MCF 10A (cell line): Measurements from ENCODE around the gene MOB2. TPM values are rescaled to one million over a fixed set of nuclear protein-coding genes. Genes with fewer than 3 reads are reported as not detected.

ENCODE experiments used
- BruUV-seq: library from RNA; stranded (reverse); fragments of 400-500 nt; replicated peaks from 2 replicates; lab custom pipeline; 2021; lab: Mats Ljungman, UMichigan
- CTCF ChIA-PET: fragments of 300-600 bp; sonication (Branson Sonifier 250); formaldehyde crosslinking; extraction: SDS; loops from one replicate; lab custom pipeline; 2021; ENCODE audit warnings: antibody characterized with exemption, inconsistent platforms; lab: Yijun Ruan, JAX
- POLR2A ChIA-PET: fragments of 300-600, 350-650 bp; sonication (Branson Sonifier 250); formaldehyde crosslinking; extraction: SDS; loops from one replicate; lab custom pipeline; 2020; ENCODE audit warnings: antibody characterized with exemption, inconsistent platforms; lab: Yijun Ruan, JAX
- DNase-seq: peaks from one replicate; pipeline ENCODE4 v3.0.0-alpha.2; 2018; ENCODE audit not compliant: unreplicated experiment
- H3K27ac Mint-ChIP-seq: one replicate; pipeline ENCODE4 v1.8.0; 2022; ENCODE audit warnings: mild to moderate bottlenecking, low read depth, mixed read lengths; ENCODE audit not compliant: unreplicated experiment
- H3K27me3 Mint-ChIP-seq: one replicate; pipeline ENCODE4 v1.8.0; 2022; ENCODE audit warnings: mixed read lengths; ENCODE audit not compliant: insufficient read depth, unreplicated experiment
- H3K36me3 Mint-ChIP-seq: one replicate; pipeline ENCODE4 v1.8.0; 2022; ENCODE audit warnings: mild to moderate bottlenecking, moderate library complexity, mixed read lengths; ENCODE audit not compliant: insufficient read depth, unreplicated experiment
- H3K4me1 Mint-ChIP-seq: one replicate; pipeline ENCODE4 v1.8.0; 2022; ENCODE audit warnings: mixed read lengths; ENCODE audit not compliant: insufficient read depth, unreplicated experiment
- H3K4me3 Mint-ChIP-seq: one replicate; pipeline ENCODE4 v1.8.0; 2022; ENCODE audit warnings: mild to moderate bottlenecking, moderate library complexity, mixed read lengths; ENCODE audit not compliant: unreplicated experiment
- H3K9me3 Mint-ChIP-seq: one replicate; pipeline ENCODE4 v1.8.0; 2022; ENCODE audit warnings: mixed read lengths; ENCODE audit not compliant: unreplicated experiment
- intact Hi-C: fragments of 100-400 bp; cut with micrococcal nuclease; formaldehyde crosslinking; loops from 2 replicates; pipeline ENCODE4 v1.14.1; 2022
- total RNA-seq: library from RNA; stranded (reverse); gene quantifications from 2 replicates; pipeline ENCODE4 v1.2.3, GENCODE V29; 2022
- TF ChIP-seq, protein P1 (sequence below): fragments of 200-600 bp; IDR thresholded peaks from one replicate; pipeline ENCODE4 v1.8.0; 2022; ENCODE audit warnings: antibody characterized with exemption, mild to moderate bottlenecking; ENCODE audit not compliant: unreplicated experiment

The MOB2 gene
- total RNA-seq, 1 experiment from 2014 or later = 20.2 TPM

DNA sequence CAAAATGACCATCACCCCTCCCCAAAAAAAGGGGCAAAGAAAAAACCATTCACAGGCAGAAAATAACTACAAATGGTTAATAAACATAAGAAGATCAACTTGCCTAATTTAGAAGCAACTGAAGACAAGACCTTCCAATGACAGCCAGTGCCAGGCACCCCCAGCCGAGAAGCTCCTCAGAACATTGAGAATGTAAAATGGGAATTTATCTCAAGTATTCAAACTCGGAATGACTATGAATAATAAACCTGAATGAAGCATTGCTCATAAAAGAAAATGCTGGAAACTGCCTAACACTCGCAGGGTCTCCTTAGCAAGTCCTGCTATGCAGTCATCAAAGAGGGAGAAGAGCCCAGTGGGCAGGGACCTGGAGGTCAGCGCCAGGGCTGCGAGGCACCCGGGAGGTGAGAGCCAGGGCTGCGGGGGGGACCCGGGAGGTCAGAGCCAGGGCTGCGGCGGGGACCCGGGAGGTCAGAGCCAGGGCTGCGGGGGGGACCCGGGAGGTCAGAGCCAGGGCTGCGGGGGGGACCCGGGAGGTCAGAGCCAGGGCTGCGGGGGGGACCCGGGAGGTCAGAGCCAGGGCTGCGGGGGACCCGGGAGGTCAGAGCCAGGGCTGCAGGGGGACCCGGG is 23.2 kb upstream of the MOB2 start:
- peaks cover 9% of the 10 kb centered on the region for H3K4me1 Mint-ChIP-seq
- CTCF ChIA-PET = no interaction called here
- TF ChIP-seq, protein P1, sequence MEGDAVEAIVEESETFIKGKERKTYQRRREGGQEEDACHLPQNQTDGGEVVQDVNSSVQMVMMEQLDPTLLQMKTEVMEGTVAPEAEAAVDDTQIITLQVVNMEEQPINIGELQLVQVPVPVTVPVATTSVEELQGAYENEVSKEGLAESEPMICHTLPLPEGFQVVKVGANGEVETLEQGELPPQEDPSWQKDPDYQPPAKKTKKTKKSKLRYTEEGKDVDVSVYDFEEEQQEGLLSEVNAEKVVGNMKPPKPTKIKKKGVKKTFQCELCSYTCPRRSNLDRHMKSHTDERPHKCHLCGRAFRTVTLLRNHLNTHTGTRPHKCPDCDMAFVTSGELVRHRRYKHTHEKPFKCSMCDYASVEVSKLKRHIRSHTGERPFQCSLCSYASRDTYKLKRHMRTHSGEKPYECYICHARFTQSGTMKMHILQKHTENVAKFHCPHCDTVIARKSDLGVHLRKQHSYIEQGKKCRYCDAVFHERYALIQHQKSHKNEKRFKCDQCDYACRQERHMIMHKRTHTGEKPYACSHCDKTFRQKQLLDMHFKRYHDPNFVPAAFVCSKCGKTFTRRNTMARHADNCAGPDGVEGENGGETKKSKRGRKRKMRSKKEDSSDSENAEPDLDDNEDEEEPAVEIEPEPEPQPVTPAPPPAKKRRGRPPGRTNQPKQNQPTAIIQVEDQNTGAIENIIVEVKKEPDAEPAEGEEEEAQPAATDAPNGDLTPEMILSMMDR = no peak
- H3K27ac Mint-ChIP-seq = peak overlapping the region; percentile 19
- H3K27me3 Mint-ChIP-seq = no peaks in the 10 kb centered on the region
- no peak for DNase-seq
- no peak overlapping the region for H3K4me3 Mint-ChIP-seq
- no peaks in the 10 kb centered on the region for H3K36me3 Mint-ChIP-seq
- POLR2A ChIA-PET = no interaction called here
- intact Hi-C loops = no loop called here
- H3K9me3 Mint-ChIP-seq = no peaks in the 10 kb centered on the region
- no TSS peak for BruUV-seq

DNA sequence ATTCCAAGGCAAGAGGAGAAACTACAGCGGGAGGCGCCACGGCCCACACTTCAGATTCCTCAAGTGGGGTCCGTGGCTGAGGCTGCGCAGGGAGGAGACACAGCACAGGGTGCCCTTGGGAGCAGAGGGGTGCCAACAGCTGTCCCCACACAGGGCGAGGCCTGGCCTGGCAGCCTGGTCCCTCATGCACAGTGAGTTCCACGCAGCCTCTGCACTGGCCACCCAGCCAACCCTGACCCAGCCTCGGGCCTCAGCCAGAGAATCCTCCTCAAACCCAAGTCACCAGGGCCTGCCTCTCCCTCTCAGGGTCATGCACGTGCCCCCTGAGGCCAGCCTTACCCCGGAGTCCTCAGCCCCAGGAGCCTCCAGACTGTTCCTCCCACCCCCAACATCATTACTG is 22.4 kb upstream of the MOB2 start:
- H3K4me1 Mint-ChIP-seq = peaks cover 5% of the 10 kb centered on the region
- CTCF ChIA-PET = no interaction called here
- intact Hi-C loops = no loop called here
- BruUV-seq = no TSS peak
- H3K9me3 Mint-ChIP-seq = no peaks in the 10 kb centered on the region
- no peak for DNase-seq
- POLR2A ChIA-PET = no interaction called here
- H3K27ac Mint-ChIP-seq = peak overlapping the region; percentile 19
- H3K36me3 Mint-ChIP-seq = no peaks in the 10 kb centered on the region
- TF ChIP-seq, protein P1 = no peak
- no peaks in the 10 kb centered on the region for H3K27me3 Mint-ChIP-seq
- no peak overlapping the region for H3K4me3 Mint-ChIP-seq

DNA sequence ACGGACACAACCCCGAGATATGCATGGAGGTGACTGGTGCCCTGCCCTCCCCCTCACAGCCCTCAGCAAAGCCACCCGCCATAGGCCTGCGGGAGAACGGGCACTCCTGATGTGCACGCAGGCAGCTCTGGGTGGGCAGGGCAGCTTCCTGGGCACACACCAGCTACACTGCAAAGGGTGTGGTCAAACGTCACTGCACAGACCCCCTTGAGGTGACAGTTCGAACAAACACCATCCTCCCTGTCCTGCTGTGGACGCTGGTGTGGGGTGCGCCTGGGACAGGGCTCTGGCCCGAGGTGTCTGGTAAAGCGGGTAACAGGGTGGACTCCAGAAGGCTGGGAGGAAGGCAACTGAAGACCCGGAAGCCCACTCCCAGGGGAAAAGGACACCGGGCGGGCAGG is 21.9 kb upstream of the MOB2 start:
- POLR2A ChIA-PET = no interaction called here
- DNase-seq = no peak
- Mint-ChIP-seq H3K4me1 (peaks cover 3% of the 10 kb centered on the region), H3K36me3 (no peaks in the 10 kb centered on the region), H3K4me3 (no peak overlapping the region), H3K27me3 (no peaks in the 10 kb centered on the region), H3K27ac (no peak overlapping the region), H3K9me3 (no peaks in the 10 kb centered on the region)
- intact Hi-C loops = no loop called here
- TF ChIP-seq, protein P1 = no peak
- CTCF ChIA-PET = interaction anchor here (0.6 kb wide), 1 partner anchor 210 kb away, joined by 3 read pairs; no protein-coding TSS in a partner anchor
- BruUV-seq = no TSS peak

DNA sequence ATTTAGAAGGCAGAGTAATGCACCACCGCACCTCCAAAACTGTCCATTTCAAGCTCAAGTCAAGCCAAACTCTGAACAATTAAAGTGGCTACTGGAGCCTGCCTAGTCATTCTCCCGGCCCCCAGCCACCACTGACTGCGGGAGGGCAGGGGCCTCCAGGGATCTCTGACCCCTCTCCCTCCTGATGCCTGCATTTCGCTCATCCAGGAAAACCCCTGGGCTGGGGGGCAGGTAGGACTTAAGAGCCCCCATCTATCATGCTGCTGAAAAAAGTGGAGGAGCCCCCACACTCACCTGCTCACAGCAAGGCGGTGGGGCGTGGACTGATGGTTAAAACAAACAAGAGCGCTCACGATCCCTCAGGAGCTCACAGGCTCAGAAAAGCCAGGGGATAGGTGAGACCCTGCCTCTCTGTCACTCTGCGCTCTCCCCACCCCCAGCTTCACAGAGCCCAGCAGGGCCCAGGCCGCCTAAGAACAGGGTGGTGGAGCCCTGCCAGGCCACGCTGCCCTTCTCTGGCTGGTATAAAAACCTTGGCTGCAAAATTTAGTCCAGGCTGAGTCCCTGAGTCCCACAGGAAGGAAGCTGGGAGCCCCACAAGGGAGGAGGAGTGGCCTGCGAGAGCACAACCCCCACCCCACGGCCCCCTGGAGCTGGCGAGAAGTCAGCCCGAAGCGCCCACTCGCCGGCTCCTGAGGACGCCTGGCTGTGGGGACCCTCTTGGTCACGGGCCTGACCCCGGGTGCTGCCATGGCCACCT is 21.0 kb upstream of the MOB2 start:
- intact Hi-C loops = no loop called here
- Mint-ChIP-seq H3K4me1 (no peaks in the 10 kb centered on the region), H3K27ac (no peak overlapping the region), H3K36me3 (no peaks in the 10 kb centered on the region), H3K4me3 (no peak overlapping the region), H3K9me3 (no peaks in the 10 kb centered on the region), H3K27me3 (no peaks in the 10 kb centered on the region)
- BruUV-seq = no TSS peak
- ChIA-PET POLR2A (interaction anchor here (0.5 kb wide), 1 partner anchor 172 kb away, joined by 4 read pairs; no protein-coding TSS in a partner anchor), CTCF (interaction anchor here (0.6 kb wide), 1 partner anchor 209 kb away, joined by 3 read pairs; no protein-coding TSS in a partner anchor)
- DNase-seq = no peak
- TF ChIP-seq, protein P1 = no peak
